NCI-H1417 (cell line): ENCODE measurements around the gene VTI1B.
A peak's percentile ranks its signal among the peaks of the same experiment; 100 is the strongest.
"Not testable (repeated sequence)": the region's sequence is repeated elsewhere in the genome, so short reads cannot be mapped to it uniquely, and the experiment has no call there.

Experiments used
- DNase-seq, 3 experiments: peaks; one replicate each; lab custom pipeline; 2025; lab: John Stamatoyannopoulos, UW

The VTI1B gene

DNA sequence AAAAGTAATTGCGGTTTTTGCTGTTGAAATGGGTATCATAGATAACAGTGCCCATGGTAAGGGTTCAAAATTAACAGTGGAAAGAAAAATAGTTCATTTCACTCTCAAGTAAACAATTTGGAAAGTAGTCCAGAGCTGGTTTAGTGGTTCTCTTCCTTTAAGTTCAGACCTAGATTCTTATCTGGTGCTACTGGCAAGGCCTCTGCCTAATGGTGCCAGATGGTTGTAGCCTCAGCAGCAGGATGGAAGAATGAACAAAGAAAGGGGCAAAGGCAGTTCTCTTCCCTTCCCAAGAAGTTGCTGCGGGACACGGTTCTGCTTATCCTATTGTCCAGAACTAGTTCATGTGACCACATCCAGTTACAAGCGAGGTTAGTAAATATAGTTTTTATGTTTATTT is 44.2 kb downstream of the VTI1B start:
- DNase-seq, result no peak

DNA sequence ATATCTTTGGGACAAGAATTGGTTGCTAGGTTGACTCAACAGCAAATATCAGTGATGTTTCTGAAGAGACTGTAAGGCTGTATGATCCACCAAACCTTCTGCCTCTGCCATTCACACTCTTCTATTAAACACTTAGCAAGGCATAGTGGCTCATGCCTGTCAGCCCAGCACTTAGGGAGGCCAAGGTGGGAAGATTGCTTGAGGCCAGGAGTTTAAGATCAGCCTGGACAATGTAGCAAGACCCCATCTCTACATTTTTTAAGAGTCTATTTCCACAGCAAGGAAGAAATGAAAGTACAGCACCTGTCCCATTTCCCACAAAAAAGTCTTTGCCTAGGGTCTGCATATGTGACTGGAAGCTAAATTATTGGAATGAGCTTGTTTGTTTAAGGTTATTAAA is 46.9 kb downstream of the VTI1B start:
- no peak for DNase-seq

DNA sequence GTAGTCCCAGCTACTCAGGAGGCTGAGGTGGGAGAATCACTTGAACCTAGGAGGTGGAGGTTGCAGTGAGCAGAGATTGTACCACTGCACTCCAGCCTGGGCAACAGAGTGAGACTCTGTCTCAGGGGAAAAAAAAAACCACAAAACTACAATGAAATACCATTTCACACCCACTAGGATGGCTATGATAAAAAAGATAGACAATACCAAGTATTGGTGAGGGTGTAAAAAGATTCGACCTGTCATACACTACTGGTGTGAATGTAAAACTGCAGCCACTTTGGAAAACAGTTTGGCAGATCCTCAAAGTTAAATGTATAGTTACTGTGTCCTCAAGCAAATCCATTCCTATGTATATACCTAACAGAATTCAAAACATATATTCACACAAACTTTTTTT is 48.3 kb downstream of the VTI1B start:
- DNase-seq, result not testable (repeated sequence)

DNA sequence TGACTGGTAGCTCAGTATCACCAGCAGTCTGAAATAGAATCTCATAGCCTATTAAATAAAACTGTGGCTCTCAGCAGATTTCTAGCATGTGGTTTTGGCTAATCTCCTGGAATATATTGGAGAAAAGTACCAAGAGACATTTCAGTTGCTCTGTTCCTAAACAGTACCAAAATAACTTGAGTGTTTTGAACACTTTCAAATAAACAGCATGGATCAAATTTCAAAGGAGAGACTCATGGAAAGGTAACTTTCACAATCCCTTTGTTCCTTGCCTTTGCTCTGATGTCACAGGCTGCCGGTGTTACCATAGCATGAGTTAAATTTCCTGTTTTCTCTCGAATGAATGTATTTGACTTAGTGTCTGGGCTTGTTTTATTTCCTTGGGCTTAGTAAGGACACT is 51.3 kb downstream of the VTI1B start:
- no peak for DNase-seq

DNA sequence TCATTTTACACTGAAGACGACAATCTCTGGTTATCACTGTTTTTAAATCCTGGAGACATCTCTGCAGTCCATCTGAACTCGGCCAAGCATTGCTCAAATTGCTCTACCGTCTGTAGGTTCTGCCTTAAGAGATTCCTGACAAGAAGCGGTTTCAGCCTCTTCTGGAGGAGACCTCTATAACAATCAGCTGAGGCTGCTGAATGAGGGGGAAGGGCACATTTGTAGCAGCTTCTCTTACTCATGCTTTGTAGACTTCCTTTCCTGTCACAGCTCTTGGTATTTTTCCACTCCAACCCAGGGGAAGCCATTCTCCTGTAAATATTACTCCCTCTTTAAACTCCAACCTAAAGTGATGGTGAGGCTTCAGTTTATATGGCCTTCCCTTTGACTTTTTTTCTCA is 51.8 kb downstream of the VTI1B start:
- no peak for DNase-seq

DNA sequence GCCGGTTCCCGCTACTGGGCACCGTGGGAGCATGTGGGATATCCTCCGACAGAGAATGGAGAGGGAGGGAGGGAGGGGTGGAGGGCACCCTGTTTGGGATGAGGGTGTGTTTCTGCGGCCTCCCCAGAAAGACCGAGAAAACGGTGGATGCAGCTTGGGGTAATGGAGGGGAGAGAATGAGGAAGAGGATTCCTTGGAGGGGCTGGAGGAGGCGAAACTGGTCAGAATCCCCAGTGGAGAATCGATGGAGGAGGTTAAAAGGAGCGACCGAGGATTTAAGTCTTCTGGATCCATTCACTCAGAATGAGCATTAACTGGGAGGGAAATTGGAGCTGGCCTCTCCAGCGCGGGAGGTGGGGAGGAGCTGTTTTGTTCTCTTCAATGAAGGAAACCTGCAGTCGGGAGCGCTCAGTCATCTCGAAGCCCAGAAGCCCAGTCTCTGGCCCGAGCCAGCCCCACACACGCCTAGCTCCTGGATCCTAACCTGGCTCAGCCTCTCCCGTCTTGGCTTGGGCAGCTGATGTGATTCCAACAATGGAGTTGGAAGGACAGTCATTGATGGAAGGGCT is 54.1 kb downstream of the VTI1B start:
- DNase-seq, result peak; percentile 70 to 75 (median 72)

DNA sequence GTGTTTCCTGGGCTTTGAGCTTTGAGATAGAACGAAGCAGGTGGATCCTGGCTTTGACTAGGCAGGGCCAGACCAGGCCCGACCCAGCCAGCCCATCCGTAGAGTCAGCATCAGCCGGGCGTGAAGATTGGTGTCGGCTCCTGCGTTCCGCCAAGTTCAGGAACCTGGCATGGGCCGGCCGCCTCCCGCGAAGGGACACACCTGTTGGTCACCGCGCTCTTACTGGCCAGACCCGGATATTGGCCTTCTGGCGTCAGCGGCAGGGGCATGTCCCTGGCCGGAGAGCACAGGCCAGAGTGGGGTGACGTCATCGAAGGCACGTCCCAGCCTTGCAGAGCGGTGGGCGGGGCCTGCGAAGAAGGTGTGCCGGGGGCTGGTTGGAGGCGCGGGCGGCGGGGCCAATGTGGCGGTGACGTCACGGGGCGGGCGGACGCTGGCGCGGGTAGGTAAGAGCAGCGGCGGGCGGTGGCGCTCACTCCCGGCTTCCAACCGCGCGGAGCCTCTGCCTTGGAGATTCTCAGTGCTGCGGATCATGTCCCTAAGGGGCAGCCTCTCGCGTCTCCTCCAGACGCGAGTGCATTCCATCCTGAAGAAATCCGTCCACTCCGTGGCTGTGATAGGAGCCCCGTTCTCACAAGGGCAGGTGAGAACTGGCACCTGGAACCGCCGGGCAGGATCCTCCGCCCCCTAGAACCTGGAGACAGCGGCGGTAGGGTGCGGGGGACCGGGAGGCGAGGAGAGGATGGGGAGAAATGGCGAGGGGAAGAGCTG is 54.8 kb downstream of the VTI1B start, which contains the start of gene ARG2:
Gene ARG2, plus strand, starts transcription at position 475 of the 771 bp plus-strand sequence. Its CDS starts 58 bp downstream, at position 533.
- peak; percentile 97 to 99 (median 99) for DNase-seq

DNA sequence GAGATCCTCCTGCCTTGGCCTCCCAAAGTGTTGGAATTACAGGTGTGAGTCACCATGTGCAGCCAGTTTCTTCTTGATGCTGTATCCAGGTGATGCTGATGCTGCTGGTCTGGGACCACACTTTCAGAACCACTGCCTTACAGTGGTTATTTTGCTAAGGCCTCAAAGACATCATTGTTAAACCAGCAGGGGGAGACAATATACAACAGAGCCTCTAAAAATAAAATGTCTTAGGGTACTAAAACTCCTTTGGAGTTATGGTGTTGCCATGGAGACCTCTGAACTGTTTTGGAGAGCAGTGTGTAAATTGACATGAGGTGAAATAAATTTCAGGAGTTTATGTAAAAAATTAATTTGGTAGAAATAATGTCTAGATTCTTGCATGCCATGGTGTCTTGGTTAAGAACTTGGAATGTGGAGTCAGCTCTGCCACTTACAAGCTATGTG is 55.8 kb downstream of the VTI1B start:
- peak; percentile 46 to 78 (median 59) for DNase-seq

DNA sequence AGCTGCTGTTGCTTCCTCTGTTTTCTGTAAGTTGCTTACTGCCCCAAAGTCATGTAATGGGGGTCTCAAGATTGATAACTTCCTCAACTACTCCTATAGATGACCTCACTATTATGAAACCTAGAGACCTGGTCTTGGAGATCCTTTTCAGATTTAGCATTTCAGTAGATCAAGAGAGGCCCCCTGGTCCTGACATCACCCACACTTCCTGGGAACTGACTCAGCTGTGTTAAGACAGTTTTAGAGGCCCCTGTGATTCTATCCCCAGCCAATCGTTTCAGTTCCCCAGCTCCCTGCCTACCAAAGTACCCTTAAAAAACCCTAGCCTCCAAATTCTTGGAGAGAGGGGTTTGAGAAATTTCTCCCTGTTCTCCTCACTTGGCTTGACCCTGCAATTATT is 63.9 kb downstream of the VTI1B start:
- no peak for DNase-seq

DNA sequence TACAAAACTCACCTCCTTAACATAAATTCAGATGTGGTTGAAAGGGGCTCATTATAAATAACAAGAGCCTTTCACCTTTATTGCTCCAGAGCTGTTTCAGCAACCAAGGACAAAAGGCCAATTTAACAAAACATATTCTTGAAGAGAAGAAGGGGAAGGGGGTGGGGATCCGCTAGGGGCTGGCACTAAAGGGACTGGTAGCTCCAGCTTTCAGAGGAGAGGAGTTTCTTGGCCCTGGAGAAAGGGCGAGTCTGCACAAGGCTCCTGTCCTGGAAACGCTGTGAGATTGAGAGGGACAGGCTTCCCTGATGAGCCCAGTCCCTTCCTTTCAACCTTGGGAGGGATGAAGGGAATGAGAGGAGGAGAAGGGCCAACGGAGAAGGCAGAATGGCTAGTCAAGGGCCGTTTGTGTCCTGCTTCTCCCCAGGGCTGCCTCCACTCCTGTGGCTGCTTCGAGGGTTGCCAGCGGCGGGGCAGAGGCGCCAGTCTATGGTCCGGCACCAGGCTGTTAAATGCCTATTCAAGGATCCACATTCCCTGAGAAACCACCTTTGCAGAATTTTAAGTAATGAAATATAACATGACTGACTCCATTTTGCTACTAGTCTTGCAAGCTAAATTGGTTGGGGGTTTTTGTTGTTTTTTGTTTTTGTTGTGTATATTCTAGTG is 64.7 kb downstream of the VTI1B start:
- DNase-seq, result no peak

DNA sequence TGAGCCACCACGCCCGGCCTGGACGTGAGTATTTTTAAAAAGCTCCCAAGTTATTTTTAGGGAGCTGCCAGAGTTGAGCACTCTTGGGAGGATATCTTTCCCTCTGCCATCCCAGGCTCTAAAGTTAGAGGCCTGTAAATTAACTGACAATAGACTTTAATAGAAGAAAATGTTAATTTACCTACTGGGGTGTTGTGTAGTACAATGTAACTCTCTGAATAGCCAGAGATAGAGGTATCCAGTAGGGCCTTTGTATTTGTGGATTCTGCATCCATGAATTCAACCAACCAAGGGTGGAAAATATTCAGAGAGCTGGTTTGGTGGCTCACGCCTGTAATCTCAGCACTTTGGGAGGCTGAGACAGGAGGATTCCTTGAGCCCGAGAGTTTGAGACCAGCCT is 66.8 kb downstream of the VTI1B start:
- no peak for DNase-seq

DNA sequence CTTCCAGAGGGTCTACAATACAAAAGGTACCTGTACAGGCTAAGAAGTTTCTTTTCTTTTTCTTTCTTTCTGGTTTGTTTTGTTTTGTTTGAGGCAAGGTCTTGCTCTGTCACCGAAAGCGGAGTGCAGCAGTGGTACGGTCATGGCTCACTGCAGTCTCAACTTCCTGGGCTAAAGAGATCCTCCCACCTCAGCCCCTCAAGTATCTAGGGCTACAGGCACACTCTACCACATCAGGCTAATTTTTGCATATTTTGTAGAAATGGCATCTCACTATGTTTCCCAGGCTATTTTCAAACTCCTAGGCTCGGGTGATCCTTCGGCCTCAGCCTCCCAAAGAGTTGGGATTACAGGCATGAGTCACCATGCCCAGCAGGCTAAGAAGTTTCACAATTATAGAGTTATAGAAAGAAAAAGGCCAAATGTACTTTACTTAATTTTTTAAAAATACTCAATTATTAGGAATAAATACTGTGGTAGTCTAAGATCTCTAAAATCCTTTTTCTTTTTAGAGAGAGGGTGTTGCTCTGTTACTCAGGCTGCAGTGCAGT is 71.4 kb downstream of the VTI1B start:
- DNase-seq, result no peak

DNA sequence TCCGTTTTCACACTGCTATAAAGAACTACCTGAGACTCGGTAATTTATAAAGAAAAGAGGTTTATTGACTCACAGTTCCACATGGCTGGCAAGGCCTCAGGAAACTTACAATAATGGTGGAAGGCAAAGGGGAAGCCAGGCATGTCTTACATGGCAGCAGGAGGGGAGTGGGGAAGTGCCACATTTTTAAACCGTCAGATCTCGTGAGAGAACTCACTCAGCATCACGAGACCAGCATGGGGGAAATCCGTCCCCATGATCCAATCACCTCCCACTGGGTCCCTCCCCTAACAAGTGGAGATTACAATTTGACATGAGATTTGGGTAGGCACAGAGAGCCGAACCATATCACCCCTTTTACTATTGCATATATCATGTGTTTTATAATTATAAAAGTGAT is 72.4 kb downstream of the VTI1B start:
- DNase-seq, result no peak

DNA sequence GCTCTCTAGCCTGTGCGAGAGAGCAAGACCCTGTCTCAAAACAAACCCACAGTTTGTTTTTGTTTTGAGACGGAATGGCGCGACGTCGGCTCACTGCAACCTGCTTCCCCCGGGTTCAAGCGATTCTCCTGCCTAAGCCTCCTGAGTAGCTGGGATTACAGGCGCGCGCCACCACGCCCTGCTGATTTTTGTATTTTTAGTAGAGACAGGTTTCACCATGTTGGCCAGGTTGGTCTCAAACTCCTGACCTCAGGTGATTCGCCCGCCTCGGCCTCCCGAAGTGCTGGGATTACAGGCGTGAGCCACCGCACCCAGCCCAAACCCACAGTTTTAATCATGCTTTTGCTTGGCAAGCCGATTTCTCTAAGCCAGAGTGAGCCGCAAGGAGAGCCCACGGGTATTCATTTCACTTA is 73.9 kb downstream of the VTI1B start:
- DNase-seq, result not testable (repeated sequence)

DNA sequence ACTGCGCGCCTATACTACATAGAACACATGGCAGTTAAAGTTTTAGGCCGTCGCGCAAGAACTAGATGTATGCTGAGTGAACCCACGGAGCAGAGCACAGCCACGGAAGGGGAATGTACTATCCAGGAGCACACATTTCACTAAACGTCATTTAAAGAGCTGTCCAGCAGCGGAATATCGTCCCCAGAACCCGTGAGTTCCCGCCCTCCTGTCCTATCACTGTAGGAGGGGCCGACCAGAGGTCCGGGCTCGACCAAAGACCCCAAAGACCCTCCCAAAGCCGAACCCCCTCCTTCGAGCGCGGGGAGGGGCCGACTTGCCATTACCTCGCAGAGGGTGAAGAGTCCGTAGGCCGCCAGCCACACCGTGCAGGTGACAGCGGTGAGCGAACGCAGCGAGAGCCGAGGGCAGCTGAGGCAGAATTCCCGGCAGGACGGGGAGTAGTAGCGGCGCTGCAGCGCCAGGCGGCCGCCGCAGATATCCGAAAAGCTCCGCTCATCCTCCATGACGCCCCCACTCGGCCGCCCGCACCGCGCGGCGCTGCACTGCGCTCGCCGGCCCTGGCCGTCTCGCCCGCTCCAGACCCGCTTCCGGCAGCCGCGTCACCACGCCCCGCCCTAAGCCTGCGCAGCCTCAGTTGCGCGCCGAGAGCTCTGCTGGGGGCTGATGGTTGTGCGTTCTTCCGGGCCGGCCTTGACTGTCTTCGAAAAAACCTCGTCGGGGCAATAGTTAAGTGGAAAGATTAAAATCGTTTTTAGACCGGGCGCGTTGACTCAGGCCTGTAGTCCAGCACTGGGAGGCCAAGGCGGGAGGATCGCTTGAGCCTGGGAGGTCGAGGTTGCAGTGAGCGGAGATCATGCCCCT is 74.5 kb downstream of the VTI1B start, which contains the start of gene PIGH:
Gene PIGH, minus strand, starts transcription at position 571 of the 864 bp plus-strand sequence. Its CDS starts 65 bp downstream, at position 506.
- peak; percentile 87 to 91 (median 88) for DNase-seq
